ENCODE data around the gene GPR55. TPM values are rescaled to one million over a fixed set of nuclear protein-coding genes. Genes with fewer than 3 reads are reported as not detected.

GPR55 gene
- total RNA-seq, 4 donors from 2014 or later = 0.72 to 1.2 TPM; not detected in 2

DNA sequence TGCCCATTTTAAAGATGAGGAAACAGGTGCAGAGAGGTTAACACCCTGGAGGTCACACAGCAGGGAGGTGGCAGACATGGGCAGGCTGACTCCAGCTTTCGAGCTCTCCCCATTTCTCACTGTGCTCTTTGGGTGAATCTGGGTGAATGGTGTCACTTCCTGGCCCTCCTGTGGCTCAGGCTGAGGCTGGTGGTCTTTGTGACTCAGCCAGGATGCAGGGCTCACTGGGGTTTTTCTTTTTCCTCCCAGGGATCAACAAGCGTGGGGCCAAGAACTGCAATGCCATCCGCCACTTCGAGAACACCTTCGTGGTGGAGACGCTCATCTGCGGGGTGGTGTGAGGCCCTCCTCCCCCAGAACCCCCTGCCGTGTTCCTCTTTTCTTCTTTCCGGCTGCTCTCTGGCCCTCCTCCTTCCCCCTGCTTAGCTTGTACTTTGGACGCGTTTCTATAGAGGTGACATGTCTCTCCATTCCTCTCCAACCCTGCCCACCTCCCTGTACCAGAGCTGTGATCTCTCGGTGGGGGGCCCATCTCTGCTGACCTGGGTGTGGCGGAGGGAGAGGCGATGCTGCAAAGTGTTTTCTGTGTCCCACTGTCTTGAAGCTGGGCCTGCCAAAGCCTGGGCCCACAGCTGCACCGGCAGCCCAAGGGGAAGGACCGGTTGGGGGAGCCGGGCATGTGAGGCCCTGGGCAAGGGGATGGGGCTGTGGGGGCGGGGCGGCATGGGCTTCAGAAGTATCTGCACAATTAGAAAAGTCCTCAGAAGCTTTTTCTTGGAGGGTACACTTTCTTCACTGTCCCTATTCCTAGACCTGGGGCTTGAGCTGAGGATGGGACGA lies 47.1 kb downstream of the GPR55 start:
- H3K9me3 ChIP-seq = no peaks in the 10 kb centered on the region
- no peaks in the 10 kb centered on the region for H3K4me1 ChIP-seq
- no peak for TF ChIP-seq POLR2A (IDR thresholded peaks at IDR 0.05)
- TF ChIP-seq EP300 (IDR thresholded peaks at IDR 0.05) = no peak
- TF ChIP-seq, protein P1, sequence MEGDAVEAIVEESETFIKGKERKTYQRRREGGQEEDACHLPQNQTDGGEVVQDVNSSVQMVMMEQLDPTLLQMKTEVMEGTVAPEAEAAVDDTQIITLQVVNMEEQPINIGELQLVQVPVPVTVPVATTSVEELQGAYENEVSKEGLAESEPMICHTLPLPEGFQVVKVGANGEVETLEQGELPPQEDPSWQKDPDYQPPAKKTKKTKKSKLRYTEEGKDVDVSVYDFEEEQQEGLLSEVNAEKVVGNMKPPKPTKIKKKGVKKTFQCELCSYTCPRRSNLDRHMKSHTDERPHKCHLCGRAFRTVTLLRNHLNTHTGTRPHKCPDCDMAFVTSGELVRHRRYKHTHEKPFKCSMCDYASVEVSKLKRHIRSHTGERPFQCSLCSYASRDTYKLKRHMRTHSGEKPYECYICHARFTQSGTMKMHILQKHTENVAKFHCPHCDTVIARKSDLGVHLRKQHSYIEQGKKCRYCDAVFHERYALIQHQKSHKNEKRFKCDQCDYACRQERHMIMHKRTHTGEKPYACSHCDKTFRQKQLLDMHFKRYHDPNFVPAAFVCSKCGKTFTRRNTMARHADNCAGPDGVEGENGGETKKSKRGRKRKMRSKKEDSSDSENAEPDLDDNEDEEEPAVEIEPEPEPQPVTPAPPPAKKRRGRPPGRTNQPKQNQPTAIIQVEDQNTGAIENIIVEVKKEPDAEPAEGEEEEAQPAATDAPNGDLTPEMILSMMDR (IDR thresholded peaks at IDR 0.05) = no peak
- no peak for TF ChIP-seq POLR2AphosphoS5 (IDR thresholded peaks at IDR 0.05)
- peak in 1 of 2 donors; percentile 68 for DNase-seq (ENCODE audit: low spot score in 2 of 2)
- no peak overlapping the region for H3K4me3 ChIP-seq
- WGBS = 86% methylated on average over 14 of the region's 20 CpGs
- H3K36me3 ChIP-seq = peaks cover 13% of the 10 kb centered on the region
- H3K27ac ChIP-seq = no peak overlapping the region
- H3K27me3 ChIP-seq = no peaks in the 10 kb centered on the region

- no peak overlapping the region for H3K27ac ChIP-seq
- TF ChIP-seq POLR2A (IDR thresholded peaks at IDR 0.05) = no peak
- TF ChIP-seq, protein P1 (IDR thresholded peaks at IDR 0.05) = no peak
- no peak for TF ChIP-seq EP300 (IDR thresholded peaks at IDR 0.05)
- TF ChIP-seq POLR2AphosphoS5 (IDR thresholded peaks at IDR 0.05) = no peak
- peak in 1 of 2 donors; percentile 78 for DNase-seq (ENCODE audit: low spot score in 2 of 2)
- H3K36me3 ChIP-seq = peaks cover 13% of the 10 kb centered on the region
- no peaks in the 10 kb centered on the region for H3K4me1 ChIP-seq
- no peaks in the 10 kb centered on the region for H3K9me3 ChIP-seq
- H3K4me3 ChIP-seq = no peak overlapping the region
- WGBS = 91% methylated on average over 26 of the region's 27 CpGs
- no peaks in the 10 kb centered on the region for H3K27me3 ChIP-seq
Observed at GRCh38 chr2:230877116-230877758, 47.8 kb downstream of the GPR55 start.

- peak in 1 of 2 donors; percentile 41 for DNase-seq (ENCODE audit: low spot score in 2 of 2)
- no peak overlapping the region for H3K27ac ChIP-seq
- 93% methylated on average over 32 of the region's 34 CpGs for WGBS
- H3K9me3 ChIP-seq = no peaks in the 10 kb centered on the region
- peaks cover 5% of the 10 kb centered on the region for H3K4me1 ChIP-seq
- H3K4me3 ChIP-seq = no peak overlapping the region
- TF ChIP-seq POLR2AphosphoS5 (IDR thresholded peaks at IDR 0.05) = no peak
- TF ChIP-seq EP300 (IDR thresholded peaks at IDR 0.05) = no peak
- TF ChIP-seq, protein P1 (IDR thresholded peaks at IDR 0.05) = no peak
- TF ChIP-seq POLR2A (IDR thresholded peaks at IDR 0.05) = no peak
- H3K36me3 ChIP-seq = peaks cover 13% of the 10 kb centered on the region
- no peaks in the 10 kb centered on the region for H3K27me3 ChIP-seq
Observed at GRCh38 chr2:230875347-230876315, 49.4 kb downstream of the GPR55 start.

DNA sequence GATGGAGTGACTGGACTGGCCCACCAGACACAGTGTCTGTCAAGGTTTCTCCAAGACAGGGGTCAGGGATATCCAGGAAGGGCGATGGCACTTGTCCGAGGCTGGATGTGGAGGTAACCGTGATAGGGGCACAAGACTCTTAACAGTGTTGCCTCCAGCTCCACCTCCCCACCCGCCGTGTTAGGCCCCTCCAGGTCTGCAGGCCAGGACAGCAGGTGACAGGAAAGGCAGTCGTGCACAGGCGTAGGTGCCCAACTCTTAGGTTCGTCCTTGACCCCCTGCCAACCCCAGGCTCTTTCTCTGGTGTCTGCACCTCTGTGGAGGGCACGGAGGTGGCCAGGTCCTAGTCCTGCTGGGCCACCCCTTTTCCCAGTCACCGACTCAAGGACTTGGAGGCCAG lies 50.2 kb downstream of the GPR55 start:
- Histone ChIP-seq H3K27ac (no peak overlapping the region), H3K9me3 (no peaks in the 10 kb centered on the region), H3K36me3 (peaks cover 13% of the 10 kb centered on the region), H3K4me1 (peaks cover 8% of the 10 kb centered on the region), H3K4me3 (no peak overlapping the region), H3K27me3 (no peaks in the 10 kb centered on the region)
- TF ChIP-seq EP300 (IDR thresholded peaks at IDR 0.05) (no peak), POLR2A (IDR thresholded peaks at IDR 0.05) (no peak), POLR2AphosphoS5 (IDR thresholded peaks at IDR 0.05) (no peak)
- TF ChIP-seq, protein P1 (IDR thresholded peaks at IDR 0.05) = no peak
- no peak for DNase-seq (ENCODE audit: low spot score in 2 of 2)
- 90% methylated on average over 2 of the region's 10 CpGs for WGBS
